AG04449 (cell line): ENCODE data around the gene AOPEP.

ENCODE experiments used
- CTCF ChIA-PET: fragments of 350-600 bp; formaldehyde crosslinking; extraction: SDS; loops from one replicate; lab custom pipeline; 2021; ENCODE audit warnings: antibody characterized with exemption; lab: Yijun Ruan, JAX
- POLR2A ChIA-PET: fragments of 400-600, 350-600 bp; formaldehyde crosslinking; extraction: SDS; loops from one replicate; lab custom pipeline; 2020; ENCODE audit warnings: antibody characterized with exemption, inconsistent platforms; lab: Yijun Ruan, JAX
- DNase-seq: peaks from one replicate; pipeline ENCODE4 v3.0.0-alpha.2; 2010; ENCODE audit warnings: low read depth, low spot score
- H3K4me3 ChIP-seq: 2 replicates; pipeline ENCODE4 v1.5.1; 2011; ENCODE audit warnings: low read depth, mild to moderate bottlenecking, control low read depth, low read length
- TF ChIP-seq, protein P1 (sequence below): IDR thresholded peaks from one replicate; pipeline ENCODE4 v1.5.1; 2011; ENCODE audit warnings: mild to moderate bottlenecking, moderate library complexity, low read length, control low read depth, inconsistent platforms; ENCODE audit not compliant: insufficient read depth; ENCODE audit errors: missing control alignments

AOPEP gene

DNA sequence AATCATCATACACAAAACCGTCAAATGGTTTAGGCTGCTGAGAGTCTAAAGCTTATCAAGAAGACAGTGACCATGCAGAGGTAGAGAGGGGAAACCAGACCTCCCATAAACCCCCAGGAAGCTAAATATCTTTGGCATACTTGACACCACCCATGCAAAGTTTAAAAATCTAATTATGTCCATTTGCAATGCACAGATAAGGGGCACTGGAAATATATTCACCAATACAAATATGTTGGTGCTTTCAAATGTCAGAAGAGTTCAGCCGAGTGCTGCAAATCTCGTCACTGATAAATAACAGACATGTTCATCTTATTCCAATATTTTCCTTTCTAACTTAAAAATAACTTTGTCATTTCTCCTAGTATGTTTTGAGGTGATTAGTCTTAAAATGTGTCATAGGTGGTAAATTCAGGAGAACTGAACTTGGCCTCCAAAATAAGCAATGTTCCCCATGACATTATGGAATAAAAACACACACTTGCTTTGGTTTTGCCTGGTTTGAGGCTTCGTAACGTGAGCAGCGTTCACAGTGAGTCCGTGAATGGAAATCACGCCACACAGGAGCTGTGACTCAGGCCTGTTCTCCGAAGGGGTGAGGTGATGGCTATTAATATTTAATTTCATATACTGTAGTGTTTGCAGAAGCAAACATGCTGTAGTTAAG is 182.2 kb downstream of the AOPEP start:
- POLR2A ChIA-PET = no interaction called here
- H3K4me3 ChIP-seq = no peak overlapping the region
- TF ChIP-seq, protein P1, sequence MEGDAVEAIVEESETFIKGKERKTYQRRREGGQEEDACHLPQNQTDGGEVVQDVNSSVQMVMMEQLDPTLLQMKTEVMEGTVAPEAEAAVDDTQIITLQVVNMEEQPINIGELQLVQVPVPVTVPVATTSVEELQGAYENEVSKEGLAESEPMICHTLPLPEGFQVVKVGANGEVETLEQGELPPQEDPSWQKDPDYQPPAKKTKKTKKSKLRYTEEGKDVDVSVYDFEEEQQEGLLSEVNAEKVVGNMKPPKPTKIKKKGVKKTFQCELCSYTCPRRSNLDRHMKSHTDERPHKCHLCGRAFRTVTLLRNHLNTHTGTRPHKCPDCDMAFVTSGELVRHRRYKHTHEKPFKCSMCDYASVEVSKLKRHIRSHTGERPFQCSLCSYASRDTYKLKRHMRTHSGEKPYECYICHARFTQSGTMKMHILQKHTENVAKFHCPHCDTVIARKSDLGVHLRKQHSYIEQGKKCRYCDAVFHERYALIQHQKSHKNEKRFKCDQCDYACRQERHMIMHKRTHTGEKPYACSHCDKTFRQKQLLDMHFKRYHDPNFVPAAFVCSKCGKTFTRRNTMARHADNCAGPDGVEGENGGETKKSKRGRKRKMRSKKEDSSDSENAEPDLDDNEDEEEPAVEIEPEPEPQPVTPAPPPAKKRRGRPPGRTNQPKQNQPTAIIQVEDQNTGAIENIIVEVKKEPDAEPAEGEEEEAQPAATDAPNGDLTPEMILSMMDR = no peak
- DNase-seq = no peak
- CTCF ChIA-PET = interaction anchor here (1.1 to 1.4 kb wide), 3 partner anchors 127 to 227 kb away, joined by 3 to 5 read pairs (median 3); no protein-coding TSS in a partner anchor

DNA sequence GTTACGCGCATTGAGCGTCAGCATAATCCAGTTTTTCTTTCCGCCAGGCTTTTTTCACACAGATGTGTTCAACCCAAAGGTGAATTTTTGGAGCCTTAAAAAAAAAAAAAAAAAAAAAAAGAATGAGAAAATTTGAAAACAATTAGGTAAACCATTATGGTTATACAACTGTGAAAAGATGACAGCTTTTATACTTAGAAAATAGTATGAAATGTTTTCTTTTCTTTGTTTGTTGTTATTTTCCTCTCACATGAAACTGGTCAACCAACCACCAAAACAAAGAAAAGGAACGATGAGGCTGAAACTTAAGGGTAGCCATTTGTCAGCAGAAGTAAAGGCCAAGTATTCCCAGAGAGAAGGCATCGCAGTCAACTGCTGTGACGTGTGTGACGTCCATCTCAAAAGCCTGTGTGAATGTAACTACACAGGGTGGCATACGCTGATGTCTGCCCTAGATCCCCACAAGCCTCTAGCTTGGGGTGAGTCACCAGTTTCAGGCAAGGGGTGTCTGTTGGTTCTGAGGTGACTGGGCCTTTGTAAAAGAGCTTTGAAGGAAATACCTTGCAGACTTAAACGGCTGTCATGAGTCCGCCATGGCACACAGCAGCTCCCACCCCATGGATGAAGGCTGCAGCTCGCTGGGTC is 182.9 kb downstream of the AOPEP start:
- no peak for DNase-seq

DNA sequence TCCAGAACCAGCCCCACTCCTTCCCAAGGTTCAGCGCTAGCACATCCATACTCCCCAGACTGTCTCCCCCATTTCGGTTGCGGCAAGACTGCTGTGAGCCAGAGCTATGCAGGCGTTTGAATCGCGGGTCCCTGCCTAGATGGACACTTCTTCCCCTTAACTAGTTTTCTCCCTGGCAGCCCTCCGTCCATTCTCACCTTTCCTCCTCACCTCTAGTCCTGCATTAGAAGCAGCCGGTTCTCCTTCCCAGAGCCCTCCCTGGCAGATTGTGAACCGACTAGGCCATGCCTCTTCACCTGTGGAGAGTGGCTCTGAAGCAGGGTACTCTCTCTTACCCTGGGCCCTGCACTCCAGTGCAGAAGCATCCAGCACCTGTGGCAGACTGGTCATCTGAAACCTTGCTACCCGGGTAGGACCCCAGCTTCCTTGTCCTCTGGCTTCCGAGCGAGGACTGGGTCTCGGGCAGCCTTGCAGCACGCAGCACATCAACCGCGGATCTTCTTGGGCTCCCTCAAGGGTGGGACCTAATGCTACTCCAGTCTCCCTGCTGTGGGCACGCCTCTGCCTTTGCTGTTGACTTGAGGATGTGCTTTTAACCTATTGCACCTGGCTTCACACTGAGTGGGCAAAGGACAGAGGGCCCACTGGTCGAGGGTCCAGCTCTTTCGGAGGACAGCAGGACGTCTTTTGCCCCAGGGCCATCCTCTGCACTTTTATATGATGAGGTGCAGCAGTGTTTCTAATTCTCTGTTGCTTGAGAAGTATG is 183.6 kb downstream of the AOPEP start:
- CTCF ChIA-PET = no interaction called here
- DNase-seq = no peak
- POLR2A ChIA-PET = no interaction called here
- no peak overlapping the region for H3K4me3 ChIP-seq
- TF ChIP-seq, protein P1 = no peak

More for the DNA sequence above, 182.9 kb downstream of the AOPEP start:
- TF ChIP-seq, protein P1 = no peak
- CTCF ChIA-PET = no interaction called here
- H3K4me3 ChIP-seq = no peak overlapping the region
- POLR2A ChIA-PET = no interaction called here

DNA sequence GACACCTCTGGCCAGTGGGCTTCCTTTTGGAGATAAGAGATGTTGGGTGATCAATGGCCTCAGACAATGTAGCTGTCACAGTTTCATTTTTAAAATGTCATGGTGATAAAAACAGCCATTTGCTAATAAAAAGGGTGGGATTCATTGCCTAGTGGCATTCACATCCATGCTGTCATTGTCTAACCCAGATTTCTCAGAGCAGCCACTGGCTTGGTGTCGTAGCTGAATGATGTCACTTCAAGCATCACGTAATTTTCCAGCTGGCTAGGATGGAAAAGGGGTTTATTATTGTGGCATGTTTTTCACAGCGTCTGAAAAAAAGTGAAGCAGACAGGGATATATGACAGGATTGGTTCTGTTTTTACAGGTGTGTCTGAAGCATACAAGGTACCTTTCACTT is 184.7 kb downstream of the AOPEP start:
- CTCF ChIA-PET = interaction anchor here (0.8 to 3.7 kb wide), 3 partner anchors 128 to 230 kb away, joined by 3 to 22 read pairs (median 3); no protein-coding TSS in a partner anchor
- POLR2A ChIA-PET = no interaction called here
- TF ChIP-seq, protein P1 = no peak

DNA sequence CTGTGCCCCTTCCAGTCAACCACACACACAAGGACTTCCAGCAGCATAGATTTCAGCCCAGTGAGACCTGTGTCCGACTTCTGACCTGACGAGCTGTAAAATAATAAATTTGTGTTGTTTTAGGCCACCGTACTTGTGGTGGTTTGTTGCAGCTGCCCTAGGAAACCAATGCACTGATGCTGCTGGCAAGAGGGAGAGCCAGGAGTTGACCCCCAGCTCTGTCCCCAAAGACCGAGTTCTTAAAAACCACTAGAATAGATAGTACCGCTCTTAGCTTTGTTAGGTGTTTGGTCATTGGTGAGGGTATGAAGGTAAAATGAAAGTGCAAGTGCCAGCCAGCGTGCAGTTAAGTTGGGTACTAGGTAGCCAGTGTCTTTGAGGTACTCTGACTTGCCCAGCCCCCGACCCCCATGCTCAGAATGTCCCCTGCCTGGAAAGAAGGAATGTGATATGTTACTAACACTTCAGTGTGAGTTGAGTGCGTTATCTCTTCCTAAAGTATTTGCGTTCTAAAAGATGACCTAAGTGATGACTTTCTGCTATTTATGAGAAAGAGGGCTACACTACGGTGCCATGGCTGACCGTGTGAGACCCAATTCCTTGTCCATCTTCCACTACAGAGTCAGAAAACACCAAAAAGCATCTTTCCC is 185.6 kb downstream of the AOPEP start:
- no peak for DNase-seq
- TF ChIP-seq, protein P1 = no peak
- CTCF ChIA-PET = interaction anchor here (1.5 to 3.7 kb wide), 2 partner anchors 130 to 231 kb away, joined by 3 to 22 read pairs; no protein-coding TSS in a partner anchor
- no peak overlapping the region for H3K4me3 ChIP-seq
- POLR2A ChIA-PET = interaction anchor here (0.6 to 1.5 kb wide), 3 partner anchors 8 to 37 kb away, joined by 3 to 18 read pairs (median 3); no protein-coding TSS in a partner anchor

More for the DNA sequence above, 184.7 kb downstream of the AOPEP start:
- no peak for DNase-seq
- H3K4me3 ChIP-seq = no peak overlapping the region
